SH-SY5Y (cell line): ENCODE measurements around the gene SLAIN1.

ENCODE experiments used
- GATA2 ChIP-seq: IDR thresholded peaks from 2 replicates; pipeline ENCODE4 v1.6.1; 2011; ENCODE audit warnings: mild to moderate bottlenecking, low read depth, low read length
- GATA3 ChIP-seq: IDR thresholded peaks from 2 replicates; pipeline ENCODE4 v1.6.1; 2011; ENCODE audit warnings: low read depth, mild to moderate bottlenecking, low read length, moderate library complexity

SLAIN1 gene

DNA sequence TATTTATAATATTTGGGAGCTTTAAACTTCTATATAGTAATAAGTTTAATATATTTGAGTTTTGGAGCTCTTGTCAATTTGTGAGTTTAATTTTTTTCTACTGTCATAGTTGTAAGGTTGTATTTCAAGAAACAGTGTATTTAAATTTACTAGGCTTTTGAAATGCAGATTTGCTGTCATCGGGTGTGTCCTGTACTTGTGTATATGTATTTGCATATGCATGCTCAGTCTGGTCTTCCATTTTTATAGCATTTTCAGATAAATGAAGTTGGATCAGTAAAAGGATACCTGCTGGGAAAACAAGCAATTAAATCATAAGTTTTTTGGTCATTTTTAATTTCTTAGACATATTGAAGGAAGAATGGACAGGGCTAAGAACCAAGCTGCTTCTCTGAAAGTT lies 33.1 kb downstream of the SLAIN1 start:
- TF ChIP-seq GATA2: no peak
- TF ChIP-seq GATA3: no peak

DNA sequence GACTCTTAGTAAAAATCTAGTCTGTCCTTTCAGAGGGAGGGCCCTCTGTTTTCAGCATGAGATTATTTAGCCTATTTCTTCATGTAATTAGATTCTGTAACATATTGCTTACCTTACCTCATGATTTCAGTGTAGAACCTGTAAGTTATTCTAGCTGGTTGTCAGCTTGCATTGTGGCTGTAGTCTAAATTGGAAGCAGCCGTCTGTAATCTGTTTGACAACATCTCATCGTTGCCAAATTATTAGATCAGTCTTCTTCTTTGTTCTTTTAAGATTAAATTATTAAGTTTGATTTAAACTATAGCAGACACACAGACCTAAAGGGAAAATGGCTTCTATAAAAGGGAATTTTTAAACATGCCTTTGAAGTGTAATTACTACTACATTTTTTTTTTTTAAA lies 34.8 kb downstream of the SLAIN1 start:
- no peak for TF ChIP-seq GATA2
- TF ChIP-seq GATA3: no peak

DNA sequence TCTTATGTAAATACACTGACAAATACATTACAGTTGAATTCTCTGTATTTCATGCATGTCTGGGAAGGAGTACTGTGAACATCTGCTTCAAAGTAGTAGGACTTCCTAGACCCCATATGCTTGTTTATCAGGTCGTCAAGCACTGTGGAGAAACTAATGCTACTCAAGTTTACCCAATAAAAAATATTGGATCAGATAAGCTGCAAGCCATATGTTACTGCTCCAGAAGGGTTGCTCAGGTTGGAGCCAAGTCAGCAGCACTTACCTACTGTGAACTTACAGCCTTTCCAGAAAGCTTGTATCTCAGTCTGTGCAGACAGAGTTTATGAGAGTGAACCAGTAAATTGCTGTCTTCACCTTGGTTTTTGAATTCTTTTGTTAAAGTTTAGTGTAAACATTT lies 36.2 kb downstream of the SLAIN1 start:
- no peak for TF ChIP-seq GATA2
- TF ChIP-seq GATA3: no peak

DNA sequence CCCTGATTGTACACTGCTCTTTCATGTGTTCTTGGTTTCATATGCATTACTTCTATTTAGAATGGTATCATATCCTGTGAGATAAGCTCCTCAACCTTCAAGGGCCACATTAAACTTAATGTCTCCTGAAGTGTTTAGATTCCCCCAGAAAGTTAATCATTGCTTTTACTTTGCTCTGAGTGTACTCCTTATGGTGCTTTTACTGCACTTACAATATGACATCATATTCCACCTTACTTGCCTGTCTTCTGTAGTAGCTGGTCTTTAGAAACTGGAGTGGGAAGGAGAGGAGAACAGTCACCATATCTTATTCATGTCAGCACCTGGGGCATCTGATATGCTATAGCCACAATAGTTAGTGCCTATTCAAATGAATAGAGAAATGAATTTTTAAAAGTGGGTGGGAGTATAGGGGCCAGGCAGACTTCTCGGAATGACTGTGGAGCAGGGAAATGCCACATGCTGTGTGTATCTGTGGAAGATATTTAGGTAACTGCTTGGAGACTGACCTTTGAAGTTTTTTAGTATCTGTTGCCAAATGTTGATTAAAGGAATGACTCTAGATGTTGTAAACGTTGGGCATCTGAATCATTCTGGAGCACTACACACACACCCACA lies 40.2 kb downstream of the SLAIN1 start:
- TF ChIP-seq GATA3: no peak
- TF ChIP-seq GATA2: no peak

DNA sequence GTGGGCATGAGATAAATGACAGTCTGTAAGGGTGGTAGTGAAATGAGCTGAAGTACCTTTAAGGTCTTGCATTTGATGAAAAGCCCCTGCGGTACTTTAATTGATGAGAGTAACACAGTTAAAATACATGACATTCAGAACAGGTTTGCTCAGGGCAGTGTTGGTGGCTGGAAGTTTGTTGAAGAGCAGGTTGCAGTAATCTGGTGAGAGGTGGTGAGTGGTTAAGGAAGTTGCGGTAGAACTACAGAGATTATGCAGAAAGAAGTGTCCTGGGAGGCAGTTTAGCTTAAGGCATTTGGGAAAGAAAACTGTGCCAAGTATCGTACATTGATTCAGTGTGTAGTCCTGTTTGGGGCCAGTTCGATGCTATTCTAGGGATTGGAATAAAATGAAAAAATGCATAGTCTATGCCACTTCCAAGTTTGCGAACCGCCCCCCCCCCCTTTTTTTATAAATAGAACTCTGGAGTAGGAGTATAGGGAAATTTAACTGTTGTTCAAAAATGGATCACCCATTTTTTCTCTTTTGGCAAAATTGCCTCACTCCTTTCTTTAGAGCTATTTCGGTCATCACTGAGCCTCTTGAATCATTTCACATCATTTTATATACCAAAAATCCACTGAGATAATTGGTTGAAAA lies 42.7 kb downstream of the SLAIN1 start:
- TF ChIP-seq GATA2 (no peak), GATA3 (no peak)

DNA sequence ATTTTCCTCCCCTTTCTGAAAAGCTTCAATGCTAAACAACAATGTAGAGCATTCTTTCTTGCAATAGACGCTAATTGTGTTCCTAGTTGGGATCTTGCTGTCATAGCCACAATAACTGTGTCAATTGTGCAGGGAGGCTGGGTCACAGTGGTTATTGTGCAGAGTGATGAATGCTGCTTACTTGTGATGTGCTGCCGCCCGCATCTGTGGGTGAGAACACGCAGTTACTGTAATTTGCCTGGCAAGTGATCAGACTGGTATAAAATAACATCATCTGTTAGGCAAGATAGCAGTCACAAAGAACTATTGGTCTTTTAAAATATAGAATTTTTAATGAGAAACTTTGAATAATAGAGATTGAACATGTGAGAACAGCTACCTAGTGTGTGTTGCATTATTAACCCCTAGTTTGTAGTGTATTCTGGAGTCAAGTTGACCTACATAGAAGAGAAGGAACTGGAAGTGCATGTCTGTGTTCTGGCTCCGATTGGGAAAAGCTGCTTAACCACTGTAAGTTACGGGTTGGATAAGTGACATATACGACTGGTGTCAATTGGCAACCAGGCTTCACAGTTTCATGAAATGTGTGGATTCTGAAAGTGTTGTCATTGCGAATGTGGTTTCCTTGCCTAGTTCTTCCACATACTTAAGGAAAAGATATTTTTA lies 43.6 kb downstream of the SLAIN1 start:
- TF ChIP-seq GATA2 (no peak), GATA3 (no peak)

DNA sequence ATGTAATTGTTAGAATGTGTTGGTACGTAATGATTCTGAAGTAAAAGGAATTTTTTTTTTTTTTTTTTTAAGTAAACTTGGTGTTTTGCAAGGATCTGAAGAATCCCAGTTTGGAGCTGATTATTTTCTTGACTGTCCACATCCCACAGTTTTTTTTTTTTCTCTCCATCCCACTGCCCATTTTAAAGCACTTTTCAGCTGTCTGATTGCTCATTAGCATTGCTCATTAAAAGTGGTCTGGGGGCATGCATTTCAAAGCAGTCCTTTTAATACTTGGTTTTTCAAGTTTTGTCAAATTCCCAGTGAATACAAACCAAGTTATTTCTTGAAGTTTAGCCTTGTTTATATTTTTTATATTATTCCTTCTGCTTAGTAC lies 44.1 kb downstream of the SLAIN1 start:
- no peak for TF ChIP-seq GATA2
- no peak for TF ChIP-seq GATA3

DNA sequence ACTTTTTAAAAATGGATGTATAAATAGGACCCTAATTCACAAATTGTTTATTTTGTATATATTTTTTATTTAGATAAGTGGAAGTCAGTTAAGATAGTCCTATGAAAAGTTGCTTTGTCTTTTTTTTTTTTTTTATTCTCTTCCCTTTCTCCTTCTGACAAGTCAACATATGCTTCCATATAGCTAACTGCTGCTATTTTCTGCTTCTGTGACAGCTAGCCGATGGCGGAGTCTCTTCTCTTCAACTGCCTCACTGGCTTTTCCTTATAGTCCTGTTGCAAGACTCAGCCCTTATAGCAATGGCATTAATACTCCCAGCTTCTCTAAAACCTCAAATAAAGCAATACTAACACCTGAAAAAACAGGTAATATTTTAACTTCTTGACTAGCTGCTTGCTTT lies 45.3 kb downstream of the SLAIN1 start:
- TF ChIP-seq GATA2 (no peak), GATA3 (no peak)

DNA sequence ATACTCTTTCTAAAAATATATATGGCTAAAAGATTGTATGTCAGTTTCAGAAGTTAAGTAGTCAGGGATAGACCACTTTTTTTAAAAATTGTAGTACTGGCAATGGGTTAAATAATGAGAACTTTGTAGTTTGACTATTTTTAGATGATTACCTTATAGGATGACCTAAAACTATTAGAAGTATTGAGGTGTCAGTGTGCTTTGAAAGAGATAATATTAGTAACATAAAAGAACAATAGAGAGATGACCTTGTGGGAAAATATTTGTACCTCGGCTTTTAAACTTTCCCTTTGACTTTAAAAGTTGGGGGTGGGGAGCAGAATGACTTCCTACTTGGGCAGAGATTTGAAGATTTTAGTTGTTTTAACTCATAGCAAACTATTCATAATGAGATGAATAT lies 48.3 kb downstream of the SLAIN1 start:
- TF ChIP-seq GATA3: no peak

DNA sequence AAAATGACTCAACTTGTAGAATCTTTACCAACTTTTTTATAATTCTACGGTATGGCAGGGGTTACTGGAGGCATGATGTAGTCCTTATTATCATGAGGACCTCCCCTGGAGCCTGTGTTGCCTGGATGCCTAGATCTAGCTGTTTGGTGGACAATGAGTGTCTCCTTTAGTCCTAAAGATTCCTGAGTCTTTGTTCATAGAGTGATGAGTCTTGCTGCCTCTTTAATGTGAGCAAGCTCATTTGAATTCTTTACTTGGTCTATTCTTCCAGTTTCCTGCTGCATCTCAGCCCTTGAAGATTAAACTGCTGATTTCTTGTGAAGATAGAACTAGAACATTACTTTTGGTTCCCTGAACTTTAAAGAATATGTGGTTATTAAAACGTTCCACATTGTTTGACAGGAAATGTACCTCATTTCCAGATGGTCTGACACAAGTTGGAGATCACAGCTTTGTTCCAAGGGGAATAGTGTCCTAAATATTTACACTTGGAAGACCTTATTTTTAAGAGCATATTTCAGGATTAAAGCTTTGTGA lies 51.9 kb downstream of the SLAIN1 start:
- TF ChIP-seq GATA2 (no peak), GATA3 (no peak)

DNA sequence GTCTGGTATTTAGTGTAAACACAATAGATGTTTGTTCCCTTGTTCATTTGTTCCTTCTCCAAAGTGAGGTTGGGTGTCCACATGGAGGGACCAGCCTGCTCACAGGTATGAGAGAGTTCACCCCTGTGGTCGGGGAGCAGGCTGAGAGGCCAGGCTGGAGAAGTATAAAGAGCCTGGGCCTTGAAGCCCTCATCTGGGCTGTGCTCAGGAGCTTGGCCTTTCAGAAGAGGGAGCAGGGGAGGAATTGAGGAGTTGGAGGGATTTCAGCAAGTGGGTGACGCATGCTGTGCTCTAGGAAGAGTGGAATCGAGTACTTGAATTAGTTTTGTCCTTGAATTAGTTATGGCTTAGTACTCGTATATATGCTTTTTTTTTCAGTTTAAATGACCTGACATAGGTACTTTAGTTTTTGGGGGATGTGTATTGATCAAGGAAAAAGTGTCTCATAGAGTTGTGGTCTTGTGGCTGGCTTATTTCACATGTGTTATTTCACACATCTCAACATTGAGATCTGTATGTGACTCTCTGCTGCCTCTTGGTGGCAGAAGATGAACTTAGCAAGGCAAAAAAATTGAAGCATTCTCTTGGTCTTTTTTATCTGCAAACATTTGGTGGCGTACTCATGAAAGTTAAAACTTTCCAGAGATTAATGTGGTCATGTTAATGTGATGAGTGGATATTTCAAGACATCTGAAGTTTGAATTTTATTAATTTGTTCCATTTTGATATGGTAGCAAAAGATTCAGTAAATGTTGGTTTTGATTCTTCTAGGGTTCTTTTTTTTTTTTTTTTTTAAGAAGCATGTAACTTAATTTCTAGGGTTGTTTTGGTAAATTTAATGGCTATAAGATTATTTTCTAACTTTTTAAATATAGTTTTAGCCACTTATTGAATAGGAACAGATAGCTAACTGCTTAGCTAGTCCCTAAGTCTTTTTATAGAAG lies 54.3 kb downstream of the SLAIN1 start:
- no peak for TF ChIP-seq GATA2
- TF ChIP-seq GATA3: no peak

DNA sequence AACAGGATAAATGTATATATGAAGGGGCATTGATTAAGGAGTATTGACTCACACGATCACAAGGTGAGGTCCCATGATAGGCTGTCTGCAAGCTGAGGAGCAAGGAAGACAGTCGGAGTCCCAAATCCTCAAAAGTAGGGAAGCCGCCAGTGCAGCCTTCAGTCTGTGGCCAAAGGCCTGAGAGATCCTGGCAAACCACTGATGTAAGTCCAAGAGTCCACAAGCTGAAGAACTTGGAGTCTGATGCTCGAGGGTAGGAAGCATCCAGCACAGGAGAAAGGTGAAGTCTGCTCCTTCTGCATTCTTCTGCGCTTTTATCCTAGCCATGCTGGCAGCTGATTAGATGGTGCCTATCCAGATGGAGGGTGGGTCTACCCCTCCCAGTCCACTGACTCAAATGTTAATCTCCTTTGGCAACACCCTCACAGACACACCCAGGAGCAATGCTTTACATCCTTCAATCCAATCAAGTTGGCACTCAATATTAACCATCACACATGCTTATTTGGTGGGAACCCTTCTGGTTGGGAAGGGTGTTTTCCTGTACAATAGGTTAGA lies 55.1 kb downstream of the SLAIN1 start:
- TF ChIP-seq GATA2: no peak
- no peak for TF ChIP-seq GATA3

DNA sequence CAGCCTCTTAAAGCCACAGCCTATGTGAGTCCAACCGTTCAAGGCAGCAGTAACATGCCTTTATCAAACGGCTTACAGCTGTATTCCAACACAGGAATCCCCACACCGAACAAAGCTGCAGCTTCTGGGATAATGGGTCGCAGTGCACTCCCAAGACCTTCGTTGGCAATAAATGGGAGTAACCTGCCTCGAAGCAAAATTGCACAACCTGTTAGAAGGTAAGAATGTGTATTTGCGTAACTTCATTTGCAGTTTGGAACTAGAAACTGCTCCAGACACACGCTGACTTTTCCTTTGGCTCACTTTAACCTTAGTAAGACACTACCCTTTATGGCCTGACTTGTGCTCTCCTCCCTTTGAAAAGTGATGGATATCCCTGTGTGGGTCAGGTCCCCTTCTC lies 63.4 kb downstream of the SLAIN1 start:
- TF ChIP-seq GATA3 (no peak), GATA2 (no peak)

DNA sequence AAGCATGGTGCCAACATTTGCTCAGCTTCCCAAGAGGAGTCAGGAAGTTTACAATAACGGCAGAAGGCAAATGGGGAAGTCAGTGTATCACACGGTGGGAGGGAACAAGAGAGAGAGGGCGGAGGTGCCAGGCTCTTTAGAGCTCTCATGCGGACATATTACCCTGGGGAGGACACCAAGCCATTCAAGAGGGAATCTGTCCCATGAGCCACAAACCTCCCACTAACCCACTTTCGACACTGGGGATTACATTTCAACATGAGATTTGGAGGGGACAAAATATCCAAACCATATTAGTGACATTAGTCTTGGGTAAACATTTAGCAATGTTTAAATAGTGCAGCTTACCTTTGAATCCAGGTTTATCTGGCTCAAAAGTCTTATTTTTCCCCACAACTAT lies 69.9 kb downstream of the SLAIN1 start:
- TF ChIP-seq GATA3: no peak
- TF ChIP-seq GATA2: no peak
